Erythroblast (primary cell): ENCODE data around the gene DHPS.

ENCODE experiments used
- GATA1 ChIP-seq: IDR thresholded peaks from 2 replicates; pipeline ENCODE4 v1.6.1; 2011; ENCODE audit warnings: low read depth, mild to moderate bottlenecking, control low read depth, low read length, moderate library complexity
- POLR2A ChIP-seq: IDR thresholded peaks from 2 replicates; pipeline ENCODE4 v1.6.1; 2011; ENCODE audit warnings: mild to moderate bottlenecking, low read length

GRCh38 chr19:12675940-12676339 lies 5.7 kb downstream of the DHPS start:
- TF ChIP-seq POLR2A (no peak), GATA1 (no peak)
